Left hindlimb (tissue), 1 donor: ENCODE data around the gene PRRC1.
"Not testable (repeated sequence)": the region's sequence is repeated elsewhere in the genome, so short reads cannot be mapped to it uniquely, and the experiment has no call there.

Source experiments
- DNase-seq: peaks from one replicate; pipeline ENCODE4 v3.0.0-alpha.2; 2018

Gene PRRC1

DNA sequence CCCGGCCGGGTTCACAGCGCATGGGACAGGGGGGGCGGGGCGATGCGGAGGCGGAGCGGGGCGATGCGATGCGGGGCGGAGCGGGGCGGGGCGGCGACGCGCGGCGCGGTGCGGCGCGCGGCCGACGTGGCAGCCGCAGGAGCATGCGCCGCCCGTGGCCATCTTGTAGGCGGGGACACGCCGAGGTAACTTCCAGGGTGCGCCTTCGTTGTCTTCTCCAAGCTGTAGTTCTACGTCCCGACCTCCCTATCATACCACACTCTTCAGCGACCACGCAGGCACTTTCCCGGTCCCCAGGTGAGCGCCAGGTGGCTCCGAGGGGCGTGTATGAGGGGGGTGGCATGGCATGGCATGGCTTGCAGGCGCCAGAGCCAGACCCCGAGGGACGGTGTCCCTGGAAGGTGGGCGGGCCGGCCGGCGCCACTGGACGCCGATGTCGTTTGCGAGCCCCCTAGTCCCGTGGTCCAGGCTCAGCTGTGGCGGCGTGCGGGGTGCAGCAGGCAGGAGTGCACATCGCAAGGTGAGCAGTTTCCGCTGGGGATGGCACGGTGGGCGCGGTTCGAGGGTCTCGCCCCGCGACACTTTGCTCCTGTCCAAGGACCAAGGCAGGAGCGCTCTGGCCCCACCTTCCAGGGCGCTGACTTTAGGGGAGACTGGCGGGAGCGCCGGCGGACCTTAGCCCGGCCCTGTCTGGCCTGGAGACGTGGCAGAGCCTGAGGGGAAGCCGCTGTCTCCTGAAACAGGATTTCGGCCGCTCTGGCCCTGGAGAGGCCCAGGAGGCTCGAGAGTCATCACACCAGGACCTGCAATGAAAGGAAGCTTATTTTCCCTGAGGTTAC is at the start of gene PRRC1:
Gene PRRC1, plus strand, starts transcription at position 161 of the 839 bp plus-strand sequence. CDS start 5,840 bp downstream, outside the sequence.
- DNase-seq: peak; percentile 90

DNA sequence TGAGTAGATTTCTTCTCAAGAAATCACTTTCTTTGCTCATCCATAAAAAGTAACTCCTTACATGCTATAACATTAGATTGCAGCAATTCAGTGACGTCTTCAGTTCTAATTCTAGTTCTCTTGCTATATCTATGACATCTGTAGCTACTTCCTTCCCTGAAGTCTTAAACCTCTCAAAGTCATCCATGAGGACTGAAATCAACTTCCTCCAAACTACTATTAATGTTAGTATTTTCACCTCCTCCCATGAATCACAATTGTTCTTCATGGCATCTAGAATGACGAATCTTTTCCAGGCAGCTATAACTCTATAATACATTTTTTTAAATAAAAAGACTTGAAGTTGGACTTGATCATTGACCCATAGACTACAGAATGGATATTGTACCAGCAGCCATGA is 46.2 kb upstream of the PRRC1 start:
- no peak for DNase-seq

- DNase-seq: no peak
These were observed 44.7 kb upstream of the PRRC1 start for GRCh38 chr5:127472700-127473099.

- no peak for DNase-seq
These were observed 31.0 kb upstream of the PRRC1 start for GRCh38 chr5:127486471-127486870.

GRCh38 chr5:127492854-127493738 is 24.3 kb upstream of the PRRC1 start:
- no peak for DNase-seq

- DNase-seq: no peak
These were observed 18.9 kb upstream of the PRRC1 start for GRCh38 chr5:127498548-127498947.

- no peak for DNase-seq
These were observed 11.5 kb upstream of the PRRC1 start for GRCh38 chr5:127505905-127506304.

DNA sequence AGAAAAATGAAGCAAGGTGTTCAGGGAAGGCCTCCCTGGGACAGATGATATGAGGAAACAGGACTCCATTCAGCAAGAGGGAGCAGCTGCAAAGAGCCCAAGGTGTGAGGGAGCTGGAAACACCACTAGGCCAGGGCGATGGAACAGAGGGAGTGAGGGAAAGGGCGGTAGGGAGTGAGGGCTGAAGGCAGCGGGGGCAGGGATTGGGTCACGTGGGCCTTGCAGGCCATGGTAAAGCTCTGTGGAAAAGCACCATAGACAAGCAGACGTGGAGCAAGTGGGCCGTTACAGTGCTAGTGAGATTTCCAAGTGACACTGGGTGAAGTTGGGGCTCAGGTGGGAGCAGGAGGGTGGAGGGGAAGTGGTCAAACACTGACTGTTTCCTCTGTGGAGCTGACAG is 10.8 kb upstream of the PRRC1 start:
- DNase-seq: no peak

DNA sequence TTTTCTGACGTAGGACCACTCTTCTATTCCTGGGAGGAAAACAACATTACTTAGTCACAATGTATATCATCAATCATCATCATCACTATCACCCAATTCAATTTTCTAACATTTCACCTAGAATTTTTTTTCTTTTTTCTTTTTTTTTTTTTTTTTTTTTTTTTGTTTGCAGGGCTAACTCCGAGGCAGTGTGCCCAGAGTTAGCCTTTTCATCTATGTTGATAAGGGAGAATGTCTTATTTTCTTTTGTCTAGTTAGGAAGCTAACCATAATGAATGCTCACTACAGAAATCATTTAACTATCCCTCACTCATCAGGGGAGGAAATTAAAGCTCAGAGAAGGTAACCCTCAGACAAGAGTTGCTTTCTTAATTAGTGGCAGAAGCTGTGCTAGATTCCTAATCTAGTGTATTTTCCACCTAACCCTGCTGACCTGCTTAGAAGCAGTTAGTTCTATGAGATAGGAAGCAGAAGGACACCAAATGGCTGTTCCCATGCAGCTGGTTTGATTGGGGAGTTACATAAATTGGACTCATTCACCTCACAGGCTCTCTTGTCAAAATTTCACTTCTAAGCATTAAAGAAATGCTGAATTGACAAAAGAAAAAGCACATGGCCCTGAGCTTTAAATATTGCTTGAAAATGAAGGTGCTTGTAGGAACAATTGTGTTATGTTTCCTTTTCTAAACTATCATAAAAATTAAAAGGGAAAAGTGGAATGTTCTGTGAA is 8.6 kb upstream of the PRRC1 start:
- no peak for DNase-seq

DNA sequence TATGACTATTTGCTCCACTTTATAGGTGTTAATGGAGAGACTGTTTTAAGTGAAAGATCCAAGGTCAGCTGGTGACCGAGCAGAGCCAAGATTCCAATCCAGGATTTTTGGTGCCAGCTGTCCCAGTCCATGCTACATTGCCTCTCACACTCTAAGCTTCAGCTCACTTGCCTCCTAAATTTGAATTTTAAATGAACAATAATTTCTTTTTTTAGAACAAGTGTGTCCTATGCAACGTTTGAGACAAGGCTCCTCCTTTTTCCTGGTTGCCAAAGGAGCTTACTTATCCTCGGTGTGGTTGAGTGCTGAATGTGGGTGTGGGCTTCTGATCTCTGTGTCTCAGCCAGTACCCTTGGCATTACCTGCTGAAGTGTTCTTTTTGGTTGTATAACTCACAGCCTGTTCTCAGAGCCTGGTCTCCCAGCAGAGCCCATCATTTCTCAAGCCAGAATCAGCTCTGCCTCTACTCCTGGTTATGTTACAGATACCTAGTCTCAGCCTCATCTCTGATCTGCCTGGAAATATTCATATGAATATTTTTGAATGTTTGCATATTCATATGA is 4.0 kb upstream of the PRRC1 start:
- DNase-seq: no peak

DNA sequence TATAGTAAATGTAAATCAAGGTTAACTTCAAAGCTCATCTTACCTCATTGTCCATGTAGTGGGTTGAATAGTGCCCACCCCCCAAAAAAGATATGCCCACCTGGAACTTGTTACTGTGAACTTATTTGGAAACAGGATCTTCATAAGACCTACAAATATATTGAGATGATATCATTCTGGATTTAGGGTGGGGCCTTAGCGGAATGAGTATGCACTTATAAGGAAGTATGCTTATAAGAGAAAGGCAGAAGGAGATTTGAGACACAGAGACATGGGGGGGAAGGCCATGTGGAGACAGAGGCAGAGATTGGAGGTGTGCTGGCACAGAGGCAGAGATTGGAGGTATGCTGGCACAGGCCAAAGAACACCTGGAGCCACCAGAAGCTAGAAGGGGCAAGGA is 2.6 kb upstream of the PRRC1 start:
- no peak for DNase-seq

DNA sequence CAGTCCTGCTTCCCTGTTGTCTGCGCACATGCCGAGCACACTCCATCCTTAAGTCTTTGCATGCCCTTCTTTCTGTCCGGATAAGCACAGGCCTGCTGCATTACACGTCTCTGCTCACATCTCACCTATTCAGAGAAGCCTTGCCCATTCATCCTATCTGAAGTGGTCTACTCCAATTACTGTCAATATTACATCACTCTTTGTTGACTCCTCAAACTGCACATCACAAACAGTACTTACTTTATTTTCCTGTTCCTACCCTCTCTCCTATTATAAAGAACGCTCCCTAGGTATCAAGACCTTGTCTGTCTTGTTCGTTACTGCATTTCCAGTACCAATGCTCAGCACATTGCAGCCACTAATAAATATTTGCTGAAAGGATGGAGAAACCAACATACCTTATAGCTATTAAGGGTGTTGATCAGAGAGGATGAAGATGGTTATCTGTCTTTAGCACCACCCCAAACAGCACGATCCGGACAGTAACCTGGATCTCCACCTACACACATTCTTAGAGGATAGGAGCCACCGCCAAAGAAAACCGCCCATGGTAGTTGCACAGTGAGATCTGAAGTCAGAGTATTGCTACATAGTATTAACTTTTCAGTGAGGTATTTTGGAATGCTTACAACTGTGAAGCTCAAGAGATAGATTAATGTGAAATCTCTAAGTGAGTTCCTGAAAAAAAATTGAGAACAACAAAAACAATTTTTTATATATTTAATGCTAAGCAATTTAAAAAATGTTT is 1.6 kb upstream of the PRRC1 start:
- no peak for DNase-seq

- DNase-seq: no peak
These were observed 345 bp upstream of the PRRC1 start for GRCh38 chr5:127517110-127517479.

GRCh38 chr5:127518319-127518621 is 830 bp downstream of the PRRC1 start:
- no peak for DNase-seq

DNA sequence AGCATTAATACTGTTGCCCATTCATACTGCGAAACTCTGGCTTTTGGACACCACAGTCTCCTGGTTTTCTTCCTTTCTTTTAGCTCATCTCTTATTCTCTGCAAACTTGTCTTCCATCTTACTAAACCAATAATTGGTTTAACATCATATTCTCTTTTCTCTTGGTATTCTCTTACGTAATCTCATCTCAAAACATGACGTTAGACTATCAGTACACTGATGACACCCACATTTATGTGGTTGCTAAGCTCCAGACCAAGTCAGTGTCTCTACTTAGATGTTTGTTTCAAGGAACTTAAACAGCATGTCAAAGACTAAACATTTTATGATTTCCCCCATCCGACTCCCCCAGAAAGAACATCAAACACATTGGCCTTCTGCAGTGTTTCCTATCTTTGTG is 2.1 kb downstream of the PRRC1 start:
- DNase-seq: no peak

DNA sequence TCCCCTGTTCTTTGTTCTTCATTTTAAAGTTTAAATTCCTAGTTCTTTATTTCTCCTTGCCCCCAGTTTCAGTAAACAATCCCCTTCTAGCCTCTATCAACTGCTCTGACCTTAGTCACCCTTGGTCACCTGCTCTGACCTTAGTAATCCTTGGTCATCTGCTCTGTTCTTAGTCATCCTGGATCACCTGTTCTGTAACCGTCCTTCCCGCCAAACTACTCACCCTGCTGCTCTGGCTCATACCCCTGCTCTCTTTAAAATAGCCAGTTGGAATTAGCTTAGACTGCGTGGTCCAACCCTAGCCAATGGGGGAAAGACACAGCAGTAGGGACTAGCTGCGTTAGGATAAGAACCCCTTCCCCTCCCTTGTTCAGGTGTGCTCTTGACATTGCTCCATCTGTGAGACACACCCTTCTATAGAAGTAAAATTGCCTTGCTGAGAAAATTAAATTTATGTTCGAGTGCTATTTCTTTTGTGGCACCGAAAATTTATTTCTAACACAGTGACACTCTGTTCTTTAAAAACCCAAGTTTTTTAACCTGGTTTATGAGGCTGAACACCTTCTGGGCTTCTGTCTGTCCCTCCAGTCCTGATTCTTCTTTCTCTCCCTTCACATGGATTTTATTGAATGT is 3.8 kb downstream of the PRRC1 start:
- DNase-seq: no peak

DNA sequence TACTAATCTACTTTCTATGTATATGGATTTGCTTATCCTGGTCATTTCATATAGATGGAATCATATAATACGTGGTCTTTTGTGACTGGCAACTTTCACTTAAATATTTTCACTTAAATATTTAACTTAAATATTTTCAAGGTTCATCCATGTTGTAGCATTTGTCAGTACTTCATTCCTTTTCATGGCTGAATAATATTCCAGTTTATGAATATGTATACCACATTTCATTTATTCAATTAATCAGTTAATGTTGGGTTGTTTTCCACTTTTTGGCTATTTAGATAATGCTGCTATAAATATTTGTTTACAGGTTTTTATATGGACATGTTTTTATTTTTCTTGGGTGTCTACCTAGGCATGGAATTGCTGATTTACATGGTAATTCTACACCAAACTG is 7.7 kb downstream of the PRRC1 start:
- DNase-seq: no peak

- DNase-seq: no peak
These were observed 12.7 kb downstream of the PRRC1 start for GRCh38 chr5:127529904-127530682.

DNA sequence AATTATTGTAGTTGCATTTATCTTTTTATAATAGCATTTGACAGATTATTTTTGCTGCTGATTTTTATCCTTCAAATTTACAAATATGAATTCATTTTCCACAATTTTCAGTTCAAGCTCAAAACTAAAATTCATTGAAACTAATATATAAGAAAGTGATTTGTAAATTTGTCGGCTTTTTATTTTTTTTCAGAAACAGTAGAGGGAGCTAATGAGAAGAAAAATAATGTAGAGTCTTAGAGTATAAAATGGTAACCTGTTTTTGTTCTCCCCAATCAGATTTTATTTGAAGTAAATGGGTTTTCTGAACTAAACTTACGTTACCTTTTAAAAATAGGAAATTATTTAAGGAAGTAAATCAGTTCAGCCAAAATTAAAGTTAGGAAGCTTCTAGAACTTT is 19.2 kb downstream of the PRRC1 start:
- no peak for DNase-seq

GRCh38 chr5:127540553-127540952 is 23.1 kb downstream of the PRRC1 start:
- DNase-seq: not testable (repeated sequence)

- not testable (repeated sequence) for DNase-seq
These were observed 27.8 kb downstream of the PRRC1 start for GRCh38 chr5:127545249-127545648.
